Endothelial cell of umbilical vein (primary cell): ENCODE results near the gene AFDN. TPM values are rescaled to one million over a fixed set of nuclear protein-coding genes. Genes with fewer than 3 reads are reported as not detected.

Experiments used
- BruUV-seq: library from RNA; stranded (reverse); fragments of 400-500 nt; replicated peaks from 2 replicates; lab custom pipeline; 2021; lab: Mats Ljungman, UMichigan
- CTCF ChIA-PET: fragments of 300-600, 350-600 bp; sonication (Branson Sonifier 250); formaldehyde crosslinking; loops from one replicate; lab custom pipeline; 2021; ENCODE audit warnings: antibody characterized with exemption, inconsistent platforms; lab: Charles Lee
- POLR2A ChIA-PET: fragments of 300-600, 350-600 bp; sonication (Branson Sonifier 250); formaldehyde crosslinking; loops from one replicate; lab custom pipeline; 2021; ENCODE audit warnings: antibody characterized with exemption, inconsistent platforms; lab: Charles Lee
- DNase-seq: peaks from one replicate; pipeline ENCODE4 v3.0.0-alpha.2; 2011; ENCODE audit warnings: low read depth, low spot score
- FAIRE-seq: peaks from 2 replicates; lab custom pipeline; 2011; peaks lifted over from hg19 to GRCh38; lab: Jason Lieb, UNC
- H2AFZ ChIP-seq: 2 replicates; pipeline ENCODE4 v1.6.0; 2012; ENCODE audit warnings: low read depth, low read length, control low read depth, inconsistent platforms
- H3K27ac ChIP-seq: 2 replicates; pipeline ENCODE4 v1.5.1; 2011; ENCODE audit warnings: low read depth, mild to moderate bottlenecking, control low read depth, low read length, moderate library complexity; ENCODE audit not compliant: insufficient read depth
- H3K27me3 ChIP-seq, 2 experiments: 2 replicates each; pipeline versions ENCODE4 v1.6.0 to v1.6.1; 2011; ENCODE audit warnings: low read length in 2 of 2, mixed read lengths in 1 of 2; ENCODE audit not compliant: control insufficient read depth in 2 of 2, insufficient read depth in 2 of 2
- H3K36me3 ChIP-seq, 2 experiments: 2 replicates in 1 of 2; 3 replicates in 1 of 2; pipeline ENCODE4 v1.5.1; 2011; ENCODE audit warnings: low read length in 2 of 2, mild to moderate bottlenecking in 1 of 2, moderate library complexity in 1 of 2; ENCODE audit not compliant: control insufficient read depth in 2 of 2, insufficient read depth in 2 of 2; ENCODE audit errors: extremely low read depth in 1 of 2
- H3K4me1 ChIP-seq: 3 replicates; pipeline ENCODE4 v1.5.1; 2011; ENCODE audit warnings: mild to moderate bottlenecking, low read length; ENCODE audit not compliant: control insufficient read depth, insufficient read depth; ENCODE audit errors: extremely low read depth
- H3K4me2 ChIP-seq: 2 replicates; pipeline ENCODE4 v1.6.1; 2011; ENCODE audit warnings: low read length, control low read depth, mixed read lengths; ENCODE audit not compliant: insufficient read depth
- H3K4me3 ChIP-seq, 3 experiments: fragments of 200-600 bp in 1 of 3; sonication (generic), shearing (Covaris generic) in 1 of 3; replicated peaks in 1 of 3; 2 replicates each; pipeline ENCODE4 v1.5.1; 2011 to 2016; ENCODE audit warnings: control low read depth in 3 of 3, low read length in 3 of 3, mild to moderate bottlenecking in 2 of 3, inconsistent platforms in 1 of 3, low read depth in 1 of 3, moderate library complexity in 1 of 3; ENCODE audit not compliant: insufficient read depth in 1 of 3
- H3K79me2 ChIP-seq: 2 replicates; pipeline ENCODE4 v1.6.0; 2012; ENCODE audit warnings: low read length, inconsistent platforms; ENCODE audit not compliant: control insufficient read depth, insufficient read depth
- H3K9ac ChIP-seq: replicated peaks from 2 replicates; pipeline ENCODE3; 2011; ENCODE audit warnings: low read length, control low read depth; ENCODE audit not compliant: insufficient read depth; ENCODE audit errors: extremely low read depth
- H3K9me1 ChIP-seq: replicated peaks from 3 replicates; pipeline ENCODE4 v1.6.0; 2011; ENCODE audit warnings: mild to moderate bottlenecking, low read length; ENCODE audit not compliant: control insufficient read depth, insufficient read depth; ENCODE audit errors: extremely low read depth
- H3K9me3 ChIP-seq: replicated peaks from 2 replicates; pipeline ENCODE4 v1.5.1; 2012; ENCODE audit warnings: low read length, inconsistent platforms; ENCODE audit not compliant: control insufficient read depth, insufficient read depth
- H4K20me1 ChIP-seq: replicated peaks from 2 replicates; pipeline ENCODE3; 2011; ENCODE audit warnings: mild to moderate bottlenecking, low read length; ENCODE audit not compliant: control insufficient read depth, insufficient read depth; ENCODE audit errors: extremely low read depth
- CTCF ChIP-seq, 2 donors: IDR thresholded peaks; 1 replicate in 1 of 2; 2 replicates in 1 of 2; pipeline ENCODE4 v1.5.1; 2011; ENCODE audit warnings: low read length in 2 of 2, mild to moderate bottlenecking in 2 of 2, moderate library complexity in 2 of 2, control low read depth in 1 of 2, inconsistent platforms in 1 of 2, low read depth in 1 of 2; ENCODE audit not compliant: insufficient read depth in 1 of 2; ENCODE audit errors: extremely low read depth in 1 of 2
- EZH2 ChIP-seq: IDR thresholded peaks from 2 replicates; pipeline ENCODE4 v1.6.1; 2012; ENCODE audit warnings: borderline replicate concordance, low read depth, mild to moderate bottlenecking, moderate library complexity, low read length, inconsistent platforms; ENCODE audit not compliant: severe bottlenecking
- FOS ChIP-seq: IDR thresholded peaks from 2 replicates; pipeline ENCODE4 v1.6.1; 2011; ENCODE audit warnings: mild to moderate bottlenecking, low read length, moderate library complexity, borderline replicate concordance; ENCODE audit not compliant: insufficient read depth
- GATA2 ChIP-seq: IDR thresholded peaks from 2 replicates; pipeline ENCODE4 v1.7.0; 2011; ENCODE audit warnings: low read depth, mild to moderate bottlenecking, moderate library complexity, mixed read lengths, low read length; ENCODE audit not compliant: insufficient read length, insufficient read depth
- JUN ChIP-seq: IDR thresholded peaks from 2 replicates; pipeline ENCODE4 v1.6.1; 2011; ENCODE audit warnings: borderline replicate concordance, low read depth; ENCODE audit not compliant: insufficient read length, insufficient read depth
- MAX ChIP-seq: IDR thresholded peaks from 2 replicates; pipeline ENCODE4 v1.6.1; 2011; ENCODE audit not compliant: insufficient read depth, insufficient read length
- MYC ChIP-seq: IDR thresholded peaks from one replicate; pipeline ENCODE4 v1.6.1; 2011; ENCODE audit warnings: mild to moderate bottlenecking, low read depth, low read length
- POLR2A ChIP-seq: IDR thresholded peaks from 2 replicates; pipeline ENCODE4 v1.6.1; 2012; ENCODE audit warnings: low read depth, mild to moderate bottlenecking, control low read depth, low read length
- POLR2AphosphoS5 ChIP-seq: IDR thresholded peaks from 2 replicates; pipeline ENCODE4 v1.6.1; 2012; ENCODE audit warnings: low read depth, mild to moderate bottlenecking, control low read depth, low read length, moderate library complexity; ENCODE audit not compliant: insufficient read depth
- dilution Hi-C: fragments of 300-500 bp; cut with MboI; formaldehyde crosslinking; loops from one replicate; pipeline ENCODE4 v1.15.0; 2019; ENCODE audit warnings: low sequenced_read_pairs; ENCODE audit not compliant: extremely low pct_ligation_motif_present
- intact Hi-C: fragments of 100-400 bp; cut with micrococcal nuclease; formaldehyde crosslinking; loops from one replicate; pipeline ENCODE4 v1.10.0; 2022
- polyA plus RNA-seq, 4 experiments: library from polyadenylated mRNA; depleted of rRNA in 3 of 4; stranded (reverse) in 3 of 4; unstranded in 1 of 4; fragments of >200 nt; gene quantifications; 2 replicates each; pipeline versions ENCODE4 v1.2.1 to v1.2.3, GENCODE V29; 2011 to 2012; ENCODE audit warnings: missing spikeins in 1 of 4
- total RNA-seq: library from RNA; stranded (reverse); gene quantifications from 2 replicates; pipeline ENCODE4 v1.2.3, GENCODE V29; 2021

The AFDN gene
- total and polyA plus RNA-seq, 2 donors (not counting 3 experiments of a cell fraction or from before 2014, with no cell fraction given), result 31.0 to 134 TPM

GRCh38 chr6:167795874-167796191 lies 30.9 kb upstream of the AFDN start:
- no peak overlapping the region for H3K4me3 ChIP-seq
- no peak overlapping the region for H3K27ac ChIP-seq
- FAIRE-seq, result no peak
- peaks cover 23 to 34% of the 10 kb centered on the region in 2 experiments for H3K27me3 ChIP-seq
- no peak for DNase-seq
- no peaks in the 10 kb centered on the region for H3K4me1 ChIP-seq
- H3K79me2 ChIP-seq, result no peaks in the 10 kb centered on the region
- H3K9ac ChIP-seq, result no peak overlapping the region
- H3K9me3 ChIP-seq, result no peaks in the 10 kb centered on the region
- ChIA-PET CTCF (interaction anchor here (1.9 kb wide), 1 partner anchor 310 kb away, joined by 5 read pairs; no protein-coding TSS in a partner anchor), POLR2A (no interaction called here)
- H3K9me1 ChIP-seq, result no peaks in the 10 kb centered on the region
- H4K20me1 ChIP-seq, result no peaks in the 10 kb centered on the region
- intact Hi-C loops, result loop anchor here (10.0 kb wide), 1 partner anchor 311 kb away; no protein-coding TSS in a partner anchor
- dilution Hi-C loops, result no loop called here
- H2AFZ ChIP-seq, result no peak overlapping the region
- no peaks in the 10 kb centered on the region for H3K36me3 ChIP-seq
- H3K4me2 ChIP-seq, result no peak overlapping the region
- no TSS peak for BruUV-seq
- TF ChIP-seq CTCF (IDR thresholded peaks at IDR 0.05; ENCODE audit: extremely low read depth in 1 of 2, insufficient read depth in 1 of 2, low read depth in 1 of 2, low read length in 2 of 2) (no peak), JUN (no peak), MAX (no peak), EZH2 (no peak), FOS (no peak), MYC (no peak), POLR2AphosphoS5 (no peak), POLR2A (no peak), GATA2 (no peak)
